ENCODE data around the gene FBN1.

FBN1 gene

GRCh38 chr15:48388910-48389309, 256.6 kb downstream of the FBN1 start:
- no peak for DNase-seq

DNA sequence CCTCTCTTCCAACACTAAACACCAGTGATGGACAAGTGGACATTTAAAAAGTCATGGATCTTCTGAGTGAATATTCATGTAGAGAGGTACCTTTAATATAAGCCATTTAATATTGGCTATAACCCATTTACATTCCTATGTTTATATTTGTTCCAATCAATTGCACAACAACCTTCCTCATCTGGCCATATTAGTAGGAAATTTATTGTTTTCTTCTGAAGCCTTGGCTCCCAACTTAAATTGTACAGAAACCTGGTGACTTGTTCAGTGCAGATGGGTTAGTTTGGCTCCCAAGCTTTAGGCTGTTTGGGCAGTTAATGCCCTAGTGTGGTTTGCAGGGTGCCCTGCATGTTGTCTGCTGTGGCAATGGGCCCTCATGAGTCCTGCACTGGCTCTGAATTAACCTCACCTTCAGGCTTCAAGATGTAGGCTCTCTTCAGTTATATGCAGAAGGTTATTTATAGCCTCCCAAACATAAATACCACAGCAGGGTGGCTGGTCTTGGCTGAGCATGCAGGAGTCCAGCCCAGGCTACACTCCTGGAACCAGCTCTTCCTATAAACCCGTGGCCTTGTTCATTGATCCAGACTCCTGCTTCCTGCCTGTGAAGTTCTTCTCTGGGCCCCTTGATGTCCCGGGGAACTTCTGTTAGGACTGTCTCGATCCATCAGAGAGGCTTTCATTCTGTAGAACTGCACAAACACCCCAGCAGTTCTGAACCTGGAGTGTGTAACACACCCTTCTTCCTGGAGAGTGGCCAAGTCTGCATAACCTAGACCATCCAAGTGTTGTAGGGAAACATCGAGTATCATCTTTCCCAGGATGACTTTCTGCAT, 257.3 kb downstream of the FBN1 start:
- DNase-seq = no peak

- DNase-seq = no peak
Observed at GRCh38 chr15:48385031-48385830, 260.3 kb downstream of the FBN1 start.

DNA sequence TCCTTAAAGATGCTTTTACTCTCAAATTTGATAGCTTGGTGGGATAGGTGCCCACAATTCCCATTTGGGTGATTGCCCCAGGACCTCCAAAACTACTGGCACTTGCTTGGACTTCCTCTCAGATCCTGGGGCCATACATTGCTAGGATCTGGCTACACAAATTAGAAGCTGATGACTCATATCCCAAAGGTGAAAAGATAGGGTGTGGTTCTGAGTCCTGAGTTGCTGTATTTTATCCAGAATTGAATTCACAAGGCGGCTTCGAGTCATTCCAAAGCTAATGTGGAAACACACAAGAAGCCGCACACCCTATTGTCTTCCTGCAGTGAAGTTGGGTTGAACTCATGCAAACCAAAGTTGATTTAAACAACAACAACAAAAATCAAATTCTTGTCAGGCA, 260.9 kb downstream of the FBN1 start:
- no peak for DNase-seq

- no peak for DNase-seq
Observed at GRCh38 chr15:48383031-48383430, 262.5 kb downstream of the FBN1 start.

GRCh38 chr15:48381861-48382260, 263.6 kb downstream of the FBN1 start:
- DNase-seq = no peak

DNA sequence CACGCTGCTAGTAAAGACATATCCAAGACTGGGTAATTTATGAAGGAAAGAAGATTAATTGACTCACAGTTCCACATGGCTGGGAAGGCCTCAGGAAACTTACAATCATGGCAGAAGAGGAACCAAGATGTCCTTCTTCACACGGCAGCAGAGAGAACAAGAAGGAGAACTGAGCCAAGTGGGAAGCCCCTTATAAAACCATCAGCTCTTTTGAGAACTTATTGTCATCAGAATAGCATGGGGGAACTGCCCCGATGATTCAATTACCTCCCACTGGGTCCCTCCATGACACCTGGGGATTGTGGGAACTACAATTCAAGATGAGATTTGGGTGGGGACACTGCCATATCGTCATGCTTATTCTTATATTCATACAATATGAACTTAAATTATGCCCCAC, 265.3 kb downstream of the FBN1 start:
- no peak for DNase-seq

GRCh38 chr15:48375767-48376166, 269.7 kb downstream of the FBN1 start:
- no peak for DNase-seq

GRCh38 chr15:48374472-48374871, 271.0 kb downstream of the FBN1 start:
- DNase-seq = no peak

DNA sequence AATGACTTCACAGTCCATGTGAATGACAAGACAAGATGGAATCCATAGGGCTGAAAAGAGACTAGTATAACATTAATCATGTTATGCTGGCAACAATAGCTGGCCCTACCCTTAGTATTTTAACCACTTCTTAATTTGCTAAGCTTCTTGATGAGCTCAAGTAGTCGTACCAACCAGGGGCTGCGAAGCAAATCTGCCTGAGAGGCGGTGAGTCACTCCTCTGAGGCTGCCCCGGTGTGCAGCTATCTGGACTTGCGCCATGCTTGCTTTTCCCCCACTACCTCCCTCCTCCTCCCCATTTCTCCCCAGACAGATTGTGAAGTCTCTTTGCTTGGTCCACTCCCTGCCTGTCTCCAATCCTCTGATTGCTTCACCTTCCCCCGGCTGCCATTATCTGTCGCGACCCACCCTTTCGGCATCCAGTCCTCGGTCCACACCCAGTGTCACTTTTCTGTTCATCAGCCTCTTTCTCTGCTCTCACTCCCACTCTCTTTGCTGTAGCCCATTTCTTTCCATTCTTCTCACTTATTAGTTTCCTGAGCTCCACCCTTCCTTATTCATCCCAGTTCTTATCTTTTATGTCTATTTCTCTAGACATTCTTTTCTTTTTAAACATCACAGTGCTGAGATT, 271.6 kb downstream of the FBN1 start:
- no peak for DNase-seq

GRCh38 chr15:48371961-48372360, 273.5 kb downstream of the FBN1 start:
- DNase-seq = no peak

DNA sequence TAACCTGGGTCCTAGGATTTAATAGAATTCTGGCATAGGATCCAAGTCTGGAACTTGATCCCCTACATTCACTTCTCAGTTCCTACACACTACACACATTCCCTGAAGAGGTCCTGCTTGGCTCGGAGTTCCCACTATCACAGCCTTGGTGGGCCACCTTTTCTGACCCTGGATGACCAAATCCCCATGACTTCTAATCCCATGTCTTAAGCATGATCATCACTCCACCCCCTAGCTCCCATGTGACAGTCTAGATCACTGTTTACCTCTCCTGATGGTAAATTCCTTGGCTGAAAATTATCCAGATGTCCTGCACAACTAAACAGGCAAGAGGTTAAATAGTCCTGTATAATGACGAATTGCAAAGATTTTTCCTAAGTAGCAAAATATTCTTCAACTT, 274.0 kb downstream of the FBN1 start:
- DNase-seq = no peak

GRCh38 chr15:48370460-48370859, 275.0 kb downstream of the FBN1 start:
- DNase-seq = no peak

DNA sequence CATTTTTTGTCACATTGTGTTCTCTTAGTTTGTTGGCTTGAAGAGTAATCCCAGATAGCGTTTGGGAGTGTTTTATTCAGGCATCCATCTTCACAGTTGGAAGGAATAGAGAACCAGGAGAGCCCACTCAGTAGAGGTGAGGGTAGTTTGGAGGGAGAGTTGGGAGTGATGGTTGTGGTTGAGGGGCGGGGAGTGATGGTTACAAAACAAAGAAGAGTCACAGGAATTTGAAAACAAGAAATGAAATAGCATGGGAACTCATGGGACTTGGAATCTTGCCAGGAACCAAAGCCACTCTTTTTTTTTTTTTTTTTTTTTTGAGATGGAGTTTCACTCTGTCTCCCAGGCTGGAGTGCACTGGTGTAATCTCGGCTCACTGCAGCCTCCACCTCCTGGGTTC, 278.0 kb downstream of the FBN1 start:
- no peak for DNase-seq

DNA sequence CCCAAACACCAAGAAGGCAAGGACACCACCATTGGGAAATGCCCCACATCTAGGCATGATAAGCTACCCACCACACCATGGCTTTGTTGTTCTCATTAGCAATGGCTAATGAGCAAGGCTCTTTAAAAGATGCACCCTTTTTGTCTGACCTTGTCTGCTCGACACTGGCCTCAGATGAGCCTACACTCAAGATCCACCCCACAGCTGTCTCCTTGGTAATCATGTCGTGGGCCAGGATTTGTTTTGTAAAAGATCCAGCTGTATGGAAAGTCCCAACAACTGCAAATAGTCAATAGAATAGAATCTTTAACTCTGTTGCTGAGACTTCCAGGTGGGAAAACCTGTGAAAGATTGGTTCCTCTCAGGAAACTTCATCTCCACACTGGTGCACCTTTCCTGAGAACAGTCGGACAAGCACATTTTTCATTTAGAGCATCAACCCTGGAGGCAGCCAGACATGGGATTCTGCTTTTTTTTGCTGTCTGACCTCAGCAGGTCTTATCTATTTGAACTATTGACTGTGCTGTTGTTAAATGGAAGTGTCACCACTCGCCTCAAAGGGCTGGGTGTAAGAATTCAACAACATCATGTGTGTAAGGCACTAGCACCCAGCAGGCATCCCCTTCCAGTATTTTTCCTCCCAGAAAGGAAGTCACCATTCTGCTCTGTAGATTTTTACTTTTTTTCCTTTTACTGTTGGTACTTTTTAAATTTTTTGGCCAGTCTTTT, 278.8 kb downstream of the FBN1 start:
- DNase-seq = no peak

- no peak for DNase-seq
Observed at GRCh38 chr15:48365575-48365974, 279.9 kb downstream of the FBN1 start.

GRCh38 chr15:48363474-48363873, 282.0 kb downstream of the FBN1 start:
- no peak for DNase-seq

- no peak for DNase-seq
Observed at GRCh38 chr15:48361685-48362084, 283.8 kb downstream of the FBN1 start.

DNA sequence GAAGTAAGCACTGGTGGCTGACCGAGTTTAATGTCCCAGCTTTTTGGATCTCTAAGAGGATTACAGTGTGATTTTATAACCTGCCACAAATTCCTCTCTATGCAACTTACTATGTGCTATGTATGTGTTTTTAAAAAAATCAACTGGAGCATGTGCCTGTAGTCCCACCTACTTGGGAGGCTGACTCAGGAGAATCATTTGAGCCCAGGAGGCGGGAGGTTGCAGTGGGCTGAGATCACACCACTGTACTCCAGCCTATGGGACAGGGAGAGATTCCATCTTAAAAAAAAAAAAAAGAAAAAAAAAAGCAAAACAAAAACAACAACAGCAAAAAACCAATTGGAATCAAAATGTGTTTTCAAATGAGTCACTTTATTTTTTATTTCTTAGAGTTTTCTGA, 284.7 kb downstream of the FBN1 start:
- DNase-seq = no peak
